GM18517 (cell line): ENCODE results near the gene TACC2.
"Not testable (repeated sequence)": the region's sequence is repeated elsewhere in the genome, so short reads cannot be mapped to it uniquely, and the experiment has no call there.

Source experiments
- ATAC-seq: cut with Tn5 transposase; IDR thresholded peaks from one replicate; pipeline ENCODE4 v1.9.1; 2021; ENCODE audit warnings: mild to moderate bottlenecking, moderate library complexity; ENCODE audit not compliant: unreplicated experiment

TACC2 gene

DNA sequence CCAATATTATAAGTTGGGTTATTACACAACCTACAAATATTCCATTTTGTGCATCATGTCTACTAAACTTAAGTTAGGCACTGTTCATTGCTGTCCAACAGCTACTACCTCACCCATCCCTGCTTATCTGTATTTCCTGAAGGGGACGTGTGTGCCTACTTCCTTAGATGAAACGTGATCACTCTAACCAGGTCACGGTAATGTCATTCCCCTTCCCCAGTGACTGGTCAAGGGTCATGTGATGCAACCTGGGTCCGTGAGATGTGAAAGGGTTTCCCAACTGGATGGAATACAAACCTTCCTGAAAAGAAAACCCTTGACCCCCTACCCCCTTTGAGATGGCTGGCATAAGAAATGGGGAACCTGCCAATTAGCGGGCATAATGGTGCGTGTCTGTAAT is 12.4 kb upstream of the TACC2 start:
- no peak for ATAC-seq

GRCh38 chr10:121978511-121978910 is 10.5 kb upstream of the TACC2 start:
- ATAC-seq = no peak

GRCh38 chr10:121981346-121981745 is 7.6 kb upstream of the TACC2 start:
- ATAC-seq = no peak

- ATAC-seq = no peak
Observed at GRCh38 chr10:121983852-121984251, 5.1 kb upstream of the TACC2 start.

DNA sequence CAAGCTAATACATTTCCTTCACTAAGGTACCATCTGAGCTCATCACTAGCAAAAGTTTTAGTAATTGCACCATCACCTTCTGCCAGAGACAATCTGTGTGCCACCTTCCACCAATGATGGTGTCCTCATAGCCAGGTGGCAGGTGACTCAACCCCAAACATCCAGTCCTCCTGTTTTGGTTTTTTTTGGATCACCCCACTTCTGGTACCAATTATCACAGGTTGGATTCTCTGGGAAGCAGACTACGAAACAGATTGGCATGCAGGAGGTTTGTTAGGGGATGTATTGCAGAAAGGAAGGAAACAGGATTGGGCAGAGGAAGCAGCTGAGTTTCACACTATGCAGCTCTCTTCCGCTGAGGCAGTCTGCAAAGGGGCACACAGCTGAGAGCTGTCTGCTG is 4.5 kb upstream of the TACC2 start:
- no peak for ATAC-seq

DNA sequence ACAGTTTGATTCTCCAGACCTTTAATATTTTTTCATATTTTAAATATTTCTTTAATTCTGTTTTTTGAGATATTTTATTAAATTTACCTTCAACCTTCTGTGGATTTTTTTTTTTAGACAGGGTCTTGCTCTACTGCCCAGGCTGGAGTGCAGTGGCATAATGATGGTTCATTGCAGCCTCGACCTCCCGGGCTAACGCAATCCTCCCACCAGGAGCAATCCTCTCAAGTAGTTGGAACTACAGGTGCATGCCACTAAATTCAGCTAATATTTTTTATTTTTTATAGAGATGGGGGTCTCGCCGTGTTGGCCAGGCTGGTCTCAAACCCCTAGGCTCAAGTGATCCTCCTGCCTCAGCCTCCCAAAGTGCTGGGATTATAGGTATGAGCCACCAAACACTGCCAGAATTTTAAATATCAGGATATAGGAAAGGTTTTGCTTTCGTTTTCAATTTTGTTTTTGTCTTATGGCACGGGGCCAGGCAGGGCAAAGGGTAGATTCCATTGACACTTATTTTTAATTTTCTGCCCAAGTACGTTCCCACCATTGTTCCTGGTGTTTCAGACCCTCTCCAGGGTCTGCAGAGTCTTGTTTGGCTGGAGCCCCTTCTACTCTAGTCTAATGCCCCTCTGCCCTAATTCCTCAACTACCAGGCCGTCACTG is 1.2 kb downstream of the TACC2 start:
- ATAC-seq = no peak

GRCh38 chr10:121991727-121992126 is 2.8 kb downstream of the TACC2 start:
- not testable (repeated sequence) for ATAC-seq

- ATAC-seq = no peak
Observed at GRCh38 chr10:121994429-121994941, 5.5 kb downstream of the TACC2 start.

DNA sequence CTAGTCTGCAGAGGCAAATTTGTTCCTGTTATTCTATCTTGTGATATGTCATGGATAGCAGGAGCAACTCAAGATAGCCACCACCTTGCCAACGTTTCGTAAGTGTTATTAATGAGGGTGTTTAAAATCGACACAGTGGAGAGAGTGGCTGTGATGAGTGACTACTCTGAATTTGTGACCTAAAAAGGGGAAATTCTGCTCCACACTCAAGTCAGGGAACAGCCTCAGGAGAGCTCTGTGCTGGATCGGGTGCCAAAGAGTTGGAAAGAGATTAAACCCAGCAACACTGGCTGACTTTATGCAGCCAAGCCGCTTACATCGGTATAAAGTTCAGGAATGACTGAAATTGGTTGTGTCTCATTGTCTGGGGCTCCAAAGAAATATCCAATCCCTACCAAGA is 9.5 kb downstream of the TACC2 start:
- no peak for ATAC-seq

GRCh38 chr10:121999301-121999700 is 10.3 kb downstream of the TACC2 start:
- ATAC-seq = no peak

DNA sequence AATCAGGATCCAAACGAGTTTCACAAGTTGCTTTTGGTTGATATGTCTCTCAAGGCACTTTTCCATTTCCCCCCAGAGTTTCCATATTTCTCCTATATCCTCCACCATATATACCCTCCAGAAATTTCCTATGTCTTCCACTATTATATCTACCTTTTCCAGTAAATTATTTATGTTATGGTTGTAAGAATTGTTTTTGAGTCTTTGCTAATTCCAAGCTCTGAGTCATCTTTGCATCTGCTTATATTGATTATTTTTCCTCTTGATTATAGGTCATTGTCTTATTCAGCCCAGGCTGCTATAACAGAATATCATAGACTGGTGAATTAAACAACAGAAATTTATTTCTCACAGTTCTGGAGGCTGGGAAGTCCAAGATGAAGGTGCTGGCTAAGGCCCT is 12.7 kb downstream of the TACC2 start:
- no peak for ATAC-seq

- no peak for ATAC-seq
Observed at GRCh38 chr10:122007415-122007814, 18.5 kb downstream of the TACC2 start.

- no peak for ATAC-seq
Observed at GRCh38 chr10:122010405-122011050, 21.6 kb downstream of the TACC2 start.

DNA sequence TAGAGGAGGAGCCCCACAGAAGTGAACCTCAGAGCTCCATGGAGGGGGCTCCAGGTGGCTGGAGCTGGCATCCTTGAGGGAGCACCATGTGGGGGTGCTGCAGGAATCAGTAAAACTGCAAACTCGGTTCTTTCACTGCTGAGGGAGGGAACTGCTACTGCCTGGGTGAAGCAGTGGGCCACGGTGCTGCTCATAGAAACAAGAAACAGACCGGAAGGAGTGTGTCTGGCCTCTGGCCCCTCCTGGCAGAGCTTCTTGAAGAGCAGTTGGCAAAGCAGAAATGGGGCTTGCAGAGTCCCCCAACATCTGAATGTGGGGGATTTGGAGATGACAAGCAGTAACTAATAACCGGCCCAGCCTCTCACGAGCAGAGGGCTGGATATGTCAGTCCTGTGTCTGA is 23.8 kb downstream of the TACC2 start:
- ATAC-seq = no peak

- ATAC-seq = no peak
Observed at GRCh38 chr10:122013311-122013780, 24.4 kb downstream of the TACC2 start.

GRCh38 chr10:122014652-122015248 is 25.8 kb downstream of the TACC2 start:
- ATAC-seq = no peak

- ATAC-seq = not testable (repeated sequence)
Observed at GRCh38 chr10:122017926-122018325, 29.0 kb downstream of the TACC2 start.

GRCh38 chr10:122018491-122018890 is 29.5 kb downstream of the TACC2 start:
- no peak for ATAC-seq

- no peak for ATAC-seq
Observed at GRCh38 chr10:122018951-122019413, 30.0 kb downstream of the TACC2 start.

DNA sequence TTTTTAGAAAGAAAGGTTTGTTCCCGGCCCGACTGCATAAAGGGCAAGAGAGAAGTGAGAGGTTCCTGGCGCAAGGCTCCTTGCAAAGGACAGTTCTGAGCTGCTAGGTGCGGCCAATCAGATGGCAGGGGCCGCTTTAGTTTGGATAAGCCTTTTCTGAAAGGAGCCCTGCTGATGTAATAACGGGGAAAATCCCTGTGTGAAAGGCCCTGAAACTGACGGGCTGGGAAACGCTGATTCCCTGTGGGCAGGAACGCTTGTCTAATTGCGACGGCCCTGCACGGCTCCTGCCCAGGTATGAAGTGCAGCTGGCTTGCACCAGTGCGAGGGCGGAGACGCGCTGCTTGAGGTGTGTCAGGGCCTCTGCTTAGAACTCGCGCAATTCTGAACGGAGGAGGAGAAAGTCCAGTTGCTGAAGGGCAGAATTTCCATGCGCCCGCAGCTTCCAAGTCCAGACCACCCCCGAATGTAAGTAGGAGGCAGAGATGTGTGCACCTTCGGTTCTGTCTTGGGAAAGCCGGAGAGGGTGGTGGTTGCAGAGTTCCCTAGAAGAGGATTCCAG is 30.5 kb downstream of the TACC2 start:
- ATAC-seq = no peak

GRCh38 chr10:122020226-122020625 is 31.3 kb downstream of the TACC2 start:
- no peak for ATAC-seq

DNA sequence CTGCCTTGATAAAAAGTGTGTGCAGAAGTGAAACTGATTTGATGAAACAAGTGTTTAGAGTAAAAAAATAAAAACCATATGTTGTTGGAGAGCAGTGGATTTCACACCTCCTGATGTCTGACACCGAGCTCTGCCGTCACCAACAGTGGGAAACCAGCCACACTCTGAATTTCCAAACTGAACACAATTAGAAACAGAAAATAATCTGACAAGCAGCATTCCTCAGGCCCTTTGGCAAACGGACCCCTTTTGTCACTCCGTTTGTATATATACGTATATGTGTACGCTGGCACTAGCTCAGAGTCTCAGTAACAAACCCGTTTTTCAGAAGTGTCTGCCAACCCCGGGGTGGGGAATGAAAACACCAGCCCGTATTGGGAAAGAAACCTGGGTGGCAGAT is 32.4 kb downstream of the TACC2 start:
- no peak for ATAC-seq
